DMS53 treated with DMSO at 0.1 percent for 48 hours (cell line): Measurements from ENCODE around the gene CORO1C.

Experiments used
- DNase-seq: peaks from one replicate; lab custom pipeline; 2025; ENCODE audit not compliant: unreplicated experiment; lab: John Stamatoyannopoulos, UW

The CORO1C gene

GRCh38 chr12:108605690-108606406, 125.5 kb downstream of the CORO1C start:
- DNase-seq = no peak

DNA sequence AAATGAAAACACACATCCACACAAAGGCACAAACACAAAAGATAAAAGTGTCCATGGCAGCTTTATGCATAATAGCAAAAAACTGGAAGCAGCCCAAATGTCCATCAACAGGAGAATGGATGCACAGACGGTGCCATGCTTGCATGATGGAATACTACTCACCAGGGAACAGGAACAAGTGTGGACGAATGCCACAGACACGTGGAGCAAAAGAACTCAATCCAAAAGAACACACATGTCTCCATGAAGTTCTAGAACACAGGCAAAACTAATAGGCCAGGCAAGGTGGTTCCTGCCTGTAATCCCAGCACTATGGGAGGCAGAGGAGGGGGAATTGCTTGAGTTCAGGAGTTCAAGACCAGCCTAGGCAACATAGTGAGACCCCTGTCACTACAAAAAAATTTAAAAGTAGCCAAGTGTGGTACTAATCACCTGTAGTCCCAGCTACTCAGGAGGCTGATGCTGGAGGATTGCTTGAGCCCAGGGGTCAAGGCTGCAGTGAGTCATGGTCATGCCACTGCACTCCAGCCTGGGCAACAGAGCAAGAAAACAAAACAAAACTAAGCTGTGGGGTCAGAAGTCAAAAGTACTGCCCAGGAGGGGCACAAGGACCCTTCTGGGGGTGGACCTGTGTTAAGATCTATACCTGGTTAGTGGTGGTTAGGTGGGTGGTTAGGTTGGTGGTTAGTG, 126.2 kb downstream of the CORO1C start:
- no peak for DNase-seq

DNA sequence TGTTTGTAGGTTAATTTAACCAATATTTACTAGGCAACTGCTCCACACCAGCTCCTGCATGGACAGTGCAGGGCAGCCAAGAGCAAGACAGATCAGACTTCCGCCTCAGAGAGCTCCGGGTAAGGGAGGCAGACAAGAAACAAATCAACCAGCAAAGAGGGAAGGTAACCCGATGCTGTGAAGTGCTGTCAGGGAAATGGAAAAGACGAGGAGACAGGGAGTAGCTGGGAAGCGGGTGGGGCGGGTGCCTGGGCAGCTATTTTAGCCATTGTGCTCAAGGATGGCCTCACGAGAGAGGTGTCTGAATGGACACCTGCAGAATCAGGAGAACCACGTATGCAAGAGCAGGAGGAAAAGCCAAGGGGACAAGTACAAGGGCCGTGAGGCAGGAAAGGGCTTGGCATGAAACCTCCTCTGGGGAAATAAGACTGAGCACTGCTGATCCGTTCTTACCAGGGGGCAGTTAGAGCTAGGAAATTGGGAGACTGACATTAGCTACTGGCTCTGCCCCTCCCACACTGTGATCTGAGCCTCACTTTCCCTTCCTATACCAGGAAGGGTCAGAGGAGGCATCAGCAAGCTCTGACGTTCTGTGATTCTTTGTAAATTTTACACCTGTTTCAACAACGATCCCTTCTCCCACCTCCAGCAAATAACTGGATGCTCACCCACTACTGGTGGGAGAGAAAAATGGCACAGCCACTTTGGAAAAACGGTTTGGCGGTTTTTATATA, 126.9 kb downstream of the CORO1C start:
- no peak for DNase-seq

DNA sequence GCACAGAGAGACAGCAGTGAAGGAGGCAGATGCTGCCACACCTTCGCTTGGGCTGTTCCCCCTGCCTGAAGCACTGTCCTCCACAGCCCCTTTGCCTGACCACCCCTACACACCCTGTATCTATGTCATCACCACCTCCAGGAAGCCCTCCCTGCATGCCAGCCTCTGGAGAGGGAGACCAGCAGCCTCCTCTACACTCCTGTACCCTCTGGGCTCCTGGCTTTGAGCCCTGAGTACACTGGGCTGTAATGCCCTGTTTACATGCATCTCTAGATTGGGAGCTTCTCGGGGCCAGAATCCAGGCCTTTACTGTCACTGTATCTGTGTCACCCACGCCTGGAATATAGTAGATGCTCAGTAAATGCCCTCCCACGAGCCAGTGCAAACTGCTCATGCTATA, 127.6 kb downstream of the CORO1C start:
- DNase-seq = no peak

- DNase-seq = no peak
Measured at GRCh38 chr12:108602976-108603704, 128.2 kb downstream of the CORO1C start.

- no peak for DNase-seq
Measured at GRCh38 chr12:108602209-108602705, 129.1 kb downstream of the CORO1C start.

GRCh38 chr12:108600702-108601007, 130.7 kb downstream of the CORO1C start:
- DNase-seq = no peak

DNA sequence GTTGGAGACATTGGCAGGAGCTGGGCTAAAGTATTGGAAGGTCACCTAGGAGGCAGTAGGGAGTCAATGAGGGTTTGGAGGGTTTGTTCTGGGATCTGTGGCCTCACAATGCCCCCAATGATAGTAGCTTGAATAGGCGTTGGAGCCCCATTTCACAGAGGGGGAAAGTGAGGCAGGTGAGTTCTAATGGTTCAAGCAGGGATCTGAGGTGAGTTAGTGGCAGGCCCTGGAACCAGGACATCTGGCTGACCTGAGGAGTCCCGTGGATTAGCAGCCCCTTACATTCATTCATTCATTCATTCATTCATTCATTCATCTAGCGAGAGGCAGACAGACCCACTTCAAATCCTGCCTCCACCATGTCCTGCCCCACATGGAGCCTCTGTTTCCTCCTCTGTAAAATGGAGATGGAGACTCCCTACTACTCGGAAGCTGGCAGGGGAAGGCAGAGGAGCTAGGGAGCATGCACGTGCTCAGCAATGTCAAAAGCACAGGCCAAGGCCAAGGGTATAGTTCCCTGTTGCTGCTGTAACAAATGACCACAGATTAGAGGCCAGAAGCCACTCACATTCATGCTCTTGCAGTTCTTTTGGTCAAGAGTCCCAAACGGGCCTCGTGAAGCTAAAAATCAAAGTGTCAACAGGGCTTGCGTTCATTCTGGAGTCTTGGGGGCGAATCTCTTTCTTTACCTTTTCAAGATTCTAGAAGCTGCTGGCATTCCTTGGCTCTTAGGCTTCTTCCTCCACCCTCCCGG, 131.2 kb downstream of the CORO1C start:
- DNase-seq = no peak

DNA sequence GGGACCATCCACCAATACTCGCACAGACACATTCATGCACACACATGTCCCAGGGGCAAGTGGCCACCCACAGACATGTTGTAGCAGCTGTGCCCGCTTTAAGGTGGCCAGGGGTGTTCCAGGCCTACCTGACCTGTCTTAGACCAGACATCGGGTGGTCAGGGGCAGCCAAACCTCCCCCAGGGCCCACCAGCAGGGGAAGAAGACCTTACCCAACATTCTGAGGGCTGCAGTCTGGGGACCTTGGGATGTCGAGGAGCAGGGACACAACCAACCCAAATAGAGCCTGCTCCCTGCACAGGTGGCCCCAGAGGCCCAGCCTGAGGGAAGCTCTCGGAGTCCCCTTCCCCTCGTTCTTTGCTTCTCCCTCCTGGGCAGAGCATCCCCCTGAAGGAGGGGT, 131.8 kb downstream of the CORO1C start:
- DNase-seq = no peak

- no peak for DNase-seq
Measured at GRCh38 chr12:108598553-108599250, 132.6 kb downstream of the CORO1C start.

- no peak for DNase-seq
Measured at GRCh38 chr12:108597559-108598471, 133.5 kb downstream of the CORO1C start, which contains the start of gene TMEM119. TMEM119 (minus strand) TSS chr12:108598084; CDS start chr12:108592383, 5,701 bp downstream.

DNA sequence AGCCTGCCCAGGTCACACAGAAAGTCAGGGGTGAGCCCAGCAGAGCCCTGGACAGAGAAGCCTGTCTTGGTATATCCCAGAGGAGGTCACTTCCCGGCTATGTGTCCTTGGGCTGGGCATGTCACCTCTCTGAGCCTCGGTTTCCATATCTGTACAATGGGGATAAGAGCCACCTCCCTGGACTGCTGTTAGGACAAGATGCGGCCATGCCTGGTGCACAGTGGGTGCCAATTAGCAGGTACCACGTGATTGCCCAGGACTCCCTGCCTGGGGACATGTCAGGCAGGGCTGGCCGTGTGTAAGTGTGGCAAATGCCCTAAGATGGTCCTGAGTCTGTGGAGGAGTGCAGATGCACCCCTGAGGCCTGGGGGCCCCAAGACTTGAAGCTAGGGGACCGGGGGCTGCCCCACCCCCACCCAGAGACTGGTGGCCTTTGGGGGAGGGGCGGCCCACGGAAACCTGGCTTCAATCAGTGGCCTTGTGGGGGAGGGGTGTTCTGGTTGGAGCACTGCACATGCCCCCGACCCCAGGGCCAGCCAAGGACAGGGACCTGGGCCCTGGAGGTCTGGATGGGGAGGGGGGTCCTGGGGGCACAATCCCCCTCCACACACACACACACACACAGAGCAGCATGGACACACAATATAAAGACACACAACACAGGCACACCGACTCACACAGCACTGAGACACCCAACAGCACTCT, 134.3 kb downstream of the CORO1C start:
- no peak for DNase-seq

DNA sequence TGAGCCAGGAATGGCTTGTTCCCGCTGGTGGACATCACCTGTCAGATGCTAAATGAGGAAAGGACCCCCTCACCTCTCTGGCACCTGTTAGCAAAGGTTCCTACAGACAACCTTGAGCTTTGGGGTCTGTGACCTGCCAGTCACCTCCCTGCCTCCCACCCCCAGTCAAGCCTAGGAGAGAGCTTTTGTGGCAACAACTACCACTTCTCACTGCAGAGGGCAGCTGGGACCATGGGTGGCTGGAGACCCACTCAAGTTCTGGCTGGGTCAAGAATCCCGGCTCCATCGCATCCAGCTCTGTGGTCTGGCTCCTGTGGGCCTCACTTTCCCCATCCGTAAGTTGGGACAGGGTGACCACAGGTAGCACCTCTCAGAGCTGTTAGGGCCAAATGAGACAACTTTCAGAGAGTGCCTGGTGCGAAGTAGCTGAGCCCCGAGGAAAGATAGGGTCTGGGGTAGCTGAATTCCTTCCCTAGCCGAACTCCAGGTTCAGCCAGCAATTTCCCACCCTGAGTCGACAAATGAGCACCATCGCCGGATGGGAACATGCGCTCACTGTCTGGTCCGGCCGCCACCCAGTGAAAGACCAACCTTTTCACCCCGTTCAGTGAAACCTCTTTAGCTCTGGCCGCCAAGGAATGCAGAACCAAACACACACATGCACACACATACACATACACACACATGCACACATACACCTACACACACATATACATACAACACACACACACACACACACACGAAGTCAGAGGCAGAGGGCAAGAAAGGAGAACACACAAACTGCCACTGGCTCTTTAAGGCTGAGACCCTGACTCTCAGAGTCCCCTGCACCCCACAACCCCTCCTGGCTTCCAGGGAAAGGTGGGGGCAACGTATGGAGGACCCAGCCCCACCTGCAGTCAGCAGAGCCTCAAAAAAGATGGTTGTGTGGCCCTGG, 135.3 kb downstream of the CORO1C start:
- DNase-seq = no peak
